GM10266 (cell line): ENCODE results near the gene SKAP1.

ENCODE experiments used
- DNase-seq: peaks from one replicate; pipeline ENCODE4 v3.0.0; 2012; ENCODE audit errors: extremely low spot score
- TF ChIP-seq, protein P1 (sequence below): IDR thresholded peaks from 2 replicates; pipeline ENCODE4 v1.5.1; 2012; ENCODE audit warnings: mild to moderate bottlenecking, low read depth; ENCODE audit not compliant: control insufficient read depth, insufficient read depth; ENCODE audit errors: missing control alignments

The SKAP1 gene

GRCh38 chr17:48282303-48282702, 147.7 kb downstream of the SKAP1 start:
- DNase-seq, result no peak
- TF ChIP-seq, protein P1, sequence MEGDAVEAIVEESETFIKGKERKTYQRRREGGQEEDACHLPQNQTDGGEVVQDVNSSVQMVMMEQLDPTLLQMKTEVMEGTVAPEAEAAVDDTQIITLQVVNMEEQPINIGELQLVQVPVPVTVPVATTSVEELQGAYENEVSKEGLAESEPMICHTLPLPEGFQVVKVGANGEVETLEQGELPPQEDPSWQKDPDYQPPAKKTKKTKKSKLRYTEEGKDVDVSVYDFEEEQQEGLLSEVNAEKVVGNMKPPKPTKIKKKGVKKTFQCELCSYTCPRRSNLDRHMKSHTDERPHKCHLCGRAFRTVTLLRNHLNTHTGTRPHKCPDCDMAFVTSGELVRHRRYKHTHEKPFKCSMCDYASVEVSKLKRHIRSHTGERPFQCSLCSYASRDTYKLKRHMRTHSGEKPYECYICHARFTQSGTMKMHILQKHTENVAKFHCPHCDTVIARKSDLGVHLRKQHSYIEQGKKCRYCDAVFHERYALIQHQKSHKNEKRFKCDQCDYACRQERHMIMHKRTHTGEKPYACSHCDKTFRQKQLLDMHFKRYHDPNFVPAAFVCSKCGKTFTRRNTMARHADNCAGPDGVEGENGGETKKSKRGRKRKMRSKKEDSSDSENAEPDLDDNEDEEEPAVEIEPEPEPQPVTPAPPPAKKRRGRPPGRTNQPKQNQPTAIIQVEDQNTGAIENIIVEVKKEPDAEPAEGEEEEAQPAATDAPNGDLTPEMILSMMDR, result no peak

DNA sequence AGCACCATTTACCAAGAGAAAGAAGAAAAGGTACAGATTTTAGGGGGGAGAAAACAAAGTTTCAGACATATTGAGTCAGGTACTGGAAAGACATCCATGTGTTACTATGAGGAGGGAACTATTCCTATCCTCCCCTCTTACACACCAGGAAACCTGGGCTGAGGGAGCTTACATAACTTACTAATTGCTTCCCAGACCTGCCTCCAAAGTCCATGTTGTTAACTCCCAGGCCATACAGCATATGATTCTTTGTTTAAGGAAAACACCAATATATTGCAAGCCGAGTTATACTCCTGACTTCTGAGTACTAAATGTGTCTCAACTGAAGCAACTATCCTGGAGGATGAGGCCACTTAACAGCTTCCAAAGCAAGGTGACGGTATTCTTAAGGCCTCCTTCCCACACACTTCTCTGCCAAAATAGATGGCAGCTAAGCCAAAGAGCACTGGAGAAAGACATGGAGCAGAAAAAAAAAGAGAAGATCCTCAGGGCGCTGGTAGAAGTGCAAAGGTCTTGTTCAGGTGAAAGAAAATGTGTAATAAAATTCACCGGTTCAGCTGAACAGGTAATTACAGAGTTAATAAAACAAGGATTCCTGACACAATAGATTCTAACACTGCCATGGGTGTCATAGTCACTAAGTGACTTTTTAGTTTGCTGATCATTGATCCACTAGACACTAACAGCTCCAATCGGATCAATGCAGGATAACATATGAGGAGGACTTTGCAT, 151.1 kb downstream of the SKAP1 start:
- TF ChIP-seq, protein P1, result no peak
- DNase-seq, result no peak

- TF ChIP-seq, protein P1, result no peak
- DNase-seq, result no peak
Observed at GRCh38 chr17:48276776-48277175, 153.2 kb downstream of the SKAP1 start.

DNA sequence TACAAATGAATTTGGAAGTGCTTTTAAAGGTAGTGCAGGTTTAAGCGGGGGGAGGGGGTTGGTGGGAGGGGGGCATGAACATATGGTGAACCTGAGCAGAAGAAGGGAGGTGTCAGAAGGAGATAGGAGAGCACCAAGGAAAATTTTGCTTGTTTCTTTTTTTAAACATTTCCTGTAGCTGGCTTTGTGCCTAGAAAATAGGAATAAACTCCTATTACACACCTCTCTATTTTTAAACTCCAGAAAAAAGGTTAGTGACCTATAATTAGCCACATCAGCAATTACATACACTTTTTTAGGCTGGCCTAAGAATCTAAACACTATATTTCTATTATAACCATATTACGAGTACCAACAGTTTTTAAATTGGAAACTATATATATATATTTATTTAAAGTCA, 159.1 kb downstream of the SKAP1 start:
- TF ChIP-seq, protein P1, result no peak
- no peak for DNase-seq

DNA sequence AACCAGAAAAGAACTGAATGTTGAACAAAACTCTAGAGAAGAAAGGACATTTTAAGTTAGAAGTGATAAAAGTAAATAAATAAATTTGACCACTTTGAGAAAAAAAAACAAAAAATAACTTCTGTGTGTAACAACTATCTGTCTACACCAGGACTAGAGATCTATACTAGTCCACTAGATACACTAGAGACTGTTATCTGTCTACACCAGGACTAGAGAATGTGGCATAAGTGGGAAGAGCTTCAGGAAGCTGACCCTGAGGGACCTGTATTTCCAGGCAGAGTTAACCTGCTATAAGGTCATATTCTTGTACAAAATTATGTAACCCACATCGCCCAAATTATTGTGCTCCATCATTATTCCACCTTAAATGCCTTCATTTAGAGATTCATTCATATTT, 160.8 kb downstream of the SKAP1 start:
- no peak for DNase-seq
- TF ChIP-seq, protein P1, result no peak

DNA sequence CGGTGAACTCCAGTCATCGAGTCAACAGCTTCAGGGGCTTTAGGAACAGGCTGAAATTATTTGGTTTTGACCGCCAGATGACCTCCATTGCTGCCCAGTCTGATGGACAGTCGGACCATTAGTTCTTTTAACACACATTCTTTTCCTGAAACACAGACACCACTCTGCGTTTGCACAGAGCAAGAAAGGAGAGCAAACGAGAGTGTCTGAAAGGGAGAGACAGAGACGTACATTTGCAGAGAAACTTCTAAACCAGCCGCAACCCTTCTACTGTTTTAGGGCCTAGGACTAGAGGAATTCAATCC, 166.3 kb downstream of the SKAP1 start:
- TF ChIP-seq, protein P1, result no peak
- no peak for DNase-seq

GRCh38 chr17:48262982-48263730, 166.9 kb downstream of the SKAP1 start:
- no peak for DNase-seq

More at GRCh38 chr17:48262982-48263730, 166.9 kb downstream of the SKAP1 start:
- TF ChIP-seq, protein P1, result peak; percentile 39
